ENCODE results near the gene AMN1. TPM values are rescaled to one million over a fixed set of nuclear protein-coding genes. Genes with fewer than 3 reads are reported as not detected.
A peak's percentile ranks its signal among the peaks of the same experiment; 100 is the strongest.

The AMN1 gene
- total and polyA plus RNA-seq, 8 donors: 3.5 to 8.4 (median 4.9) TPM

GRCh38 chr12:31644536-31644935 is 84.3 kb downstream of the AMN1 start:
- Histone ChIP-seq H3K4me1 (peaks cover 0 to 20% (median 4%) of the 10 kb centered on the region in 3 donors), H3K4me3 (no peak overlapping the region), H3K36me3 (no peaks in the 10 kb centered on the region), H3K9me3 (no peaks in the 10 kb centered on the region), H3K27me3 (no peaks in the 10 kb centered on the region), H3K27ac (peak overlapping the region in 2 of 4 donors; percentile 81 to 90)
- no peak for TF ChIP-seq CTCF (IDR thresholded peaks at IDR 0.05)
- WGBS, 2 donors: 70 to 72% methylated on average over 8 of the region's 8 CpGs
- intact Hi-C loops (cut with DNase I): no loop called here
- DNase-seq (no peak), ATAC-seq (peak in 1 of 4 donors; percentile 2), FAIRE-seq (no peak)

DNA sequence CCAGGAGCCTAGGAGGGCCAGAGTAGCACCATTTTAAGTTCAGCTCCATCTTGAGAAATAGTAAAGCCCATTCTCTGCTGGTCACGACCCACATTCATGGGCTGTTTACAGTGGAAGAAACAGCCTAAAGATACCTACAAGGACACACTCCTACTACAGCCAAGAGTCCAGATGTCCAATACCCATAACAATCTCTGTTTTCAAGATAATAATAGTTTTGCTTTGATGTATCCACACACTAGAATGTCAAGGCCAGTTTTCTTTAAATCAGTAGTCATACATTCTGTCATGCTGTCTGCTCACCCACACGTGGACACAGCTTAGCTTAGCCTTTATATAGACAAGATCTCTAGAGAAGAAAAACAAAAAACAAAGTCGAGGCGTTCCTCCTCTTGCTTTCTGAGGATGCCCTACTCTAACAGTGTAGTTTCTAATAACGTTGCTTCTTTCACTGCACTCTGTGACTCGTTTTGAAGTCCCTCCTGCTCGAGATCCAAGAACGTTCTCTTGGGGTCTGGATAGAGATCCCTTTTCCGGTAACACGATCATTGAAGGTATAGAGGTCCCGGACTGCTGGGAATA is 87.2 kb downstream of the AMN1 start:
- no peak for TF ChIP-seq CTCF (IDR thresholded peaks at IDR 0.05)
- intact Hi-C loops (cut with DNase I): no loop called here
- Histone ChIP-seq H3K27ac (peak overlapping the region; percentile 18 to 90 (median 62)), H3K36me3 (no peaks in the 10 kb centered on the region), H3K9me3 (no peaks in the 10 kb centered on the region), H3K27me3 (no peaks in the 10 kb centered on the region), H3K4me1 (peaks cover 0 to 20% (median 4%) of the 10 kb centered on the region in 3 donors), H3K4me3 (peak overlapping the region in 2 of 4 donors; percentile 9 to 34)
- FAIRE-seq: no peak
- peak; percentile 79 to 87 (median 82) for ATAC-seq
- WGBS, 2 donors: 30 to 36% methylated on average over 11 of the region's 11 CpGs
- DNase-seq: peak in 3 of 6 donors; percentile 32 to 66 (median 58)

DNA sequence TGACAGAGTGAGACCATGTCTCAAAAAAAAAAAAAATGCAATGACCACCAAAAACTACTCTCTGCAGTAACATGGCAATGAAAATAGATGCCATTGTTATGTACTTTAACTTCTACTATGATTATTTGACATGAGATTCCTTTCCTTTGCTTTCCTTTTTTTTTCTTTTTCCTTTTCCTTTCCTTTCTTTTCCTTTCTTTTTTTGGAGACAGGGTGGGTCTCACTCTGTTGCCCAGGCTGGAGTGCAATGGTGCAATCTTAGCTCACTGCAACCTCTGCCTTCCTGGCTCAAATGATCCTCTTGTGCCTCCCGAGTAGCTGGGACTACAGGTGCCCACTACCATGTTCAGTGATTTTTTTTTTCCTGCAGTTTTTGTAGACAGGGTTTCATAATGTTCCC is 94.2 kb downstream of the AMN1 start:
- FAIRE-seq: no peak

DNA sequence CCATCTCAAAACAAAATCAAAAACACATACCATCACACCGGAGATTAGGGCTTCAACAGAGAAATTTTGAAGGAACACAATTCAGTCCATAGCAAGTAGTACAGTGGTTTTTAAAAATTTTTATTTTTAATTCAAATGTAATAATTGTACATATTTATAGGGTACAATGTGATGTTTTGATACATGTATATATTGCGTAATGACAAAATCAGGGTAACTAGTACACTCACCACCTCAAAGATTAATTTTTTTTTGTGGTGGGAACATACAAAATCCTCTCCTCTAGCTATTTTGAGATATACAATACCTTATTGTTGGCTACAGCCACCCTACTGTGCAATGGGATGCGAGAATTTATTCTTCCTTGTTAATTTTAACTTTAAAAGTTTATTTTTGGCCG is 95.4 kb downstream of the AMN1 start:
- intact Hi-C loops (cut with DNase I): no loop called here

More for the DNA sequence above, 94.2 kb downstream of the AMN1 start:
- no peak for TF ChIP-seq CTCF (IDR thresholded peaks at IDR 0.05)
- 85 to 100% methylated on average over 1 of the region's 1 CpG for WGBS, 2 donors
- Histone ChIP-seq H3K4me1 (peaks cover 0 to 11% (median 2%) of the 10 kb centered on the region in 3 donors), H3K36me3 (no peaks in the 10 kb centered on the region), H3K4me3 (no peak overlapping the region), H3K27me3 (no peaks in the 10 kb centered on the region), H3K27ac (no peak overlapping the region), H3K9me3 (no peaks in the 10 kb centered on the region)
- intact Hi-C loops (cut with DNase I): loop anchor here in 2 of 3 donors (5.0 kb wide), 1 partner anchor 232 kb away; no protein-coding TSS in a partner anchor
- DNase-seq (no peak), ATAC-seq (no peak)

More for the DNA sequence above, 95.4 kb downstream of the AMN1 start:
- H3K36me3 ChIP-seq: no peaks in the 10 kb centered on the region
- ATAC-seq (no peak), DNase-seq (no peak), FAIRE-seq (no peak)
- H3K4me3 ChIP-seq: no peak overlapping the region
- TF ChIP-seq CTCF (IDR thresholded peaks at IDR 0.05): no peak
- no peaks in the 10 kb centered on the region for H3K27me3 ChIP-seq
- H3K9me3 ChIP-seq: no peaks in the 10 kb centered on the region
- peaks cover 0 to 12% (median 5%) of the 10 kb centered on the region in 3 donors for H3K4me1 ChIP-seq
- WGBS, 2 donors: 83 to 95% methylated on average over 4 of the region's 4 CpGs
- no peak overlapping the region for H3K27ac ChIP-seq

Measured in pancreas (tissue), 10 donors.